ENCODE results near the gene ZNF436. TPM values are rescaled to one million over a fixed set of nuclear protein-coding genes. Genes with fewer than 3 reads are reported as not detected.

ZNF436 gene
- total and polyA plus RNA-seq, 2 experiments from 2014 or later: 0.23 to 1.0 TPM

GRCh38 chr1:23402286-23403037 lies 32.8 kb upstream of the ZNF436 start (continued):
- TF ChIP-seq ZNF462 (CRISPR knock-in tag; IDR thresholded peaks at IDR 0.05) (no peak), JUNB (IDR thresholded peaks at IDR 0.05; ENCODE audit: unreplicated experiment) (no peak), ETS1 (IDR thresholded peaks at IDR 0.05) (no peak), ZNF114 (CRISPR knock-in tag; IDR thresholded peaks at IDR 0.05) (no peak)

- no peak overlapping the region for H3K4me3 ChIP-seq
- Mint-ChIP-seq H3K27ac (no peak overlapping the region), H3K36me3 (ENCODE audit: low read depth) (no peaks in the 10 kb centered on the region), H3K9me3 (no peaks in the 10 kb centered on the region; the same call in 2 of the 3 replicates), H3K27me3 (ENCODE audit: insufficient read depth, low read depth, poor library complexity) (peaks cover 67% of the 10 kb centered on the region), H3K4me3 (no peak overlapping the region), H3K4me1 (peaks cover 2% of the 10 kb centered on the region)
- DNase-seq (ENCODE audit: low spot score): no peak
- no peaks in the 10 kb centered on the region for H3K79me2 ChIP-seq (replicated peaks; ENCODE audit: insufficient read depth)
- no peak overlapping the region for H3K27ac ChIP-seq (ENCODE audit: low read depth)
- no peak for ATAC-seq
- no peaks in the 10 kb centered on the region for H3K9me2 ChIP-seq (ENCODE audit: insufficient read depth)
- no peaks in the 10 kb centered on the region for H3K36me3 ChIP-seq (ENCODE audit: insufficient read depth)
- no peak overlapping the region for H2AFZ ChIP-seq
- no peaks in the 10 kb centered on the region for H3F3A ChIP-seq (replicated peaks; ENCODE audit: low read depth)
- H3K27me3 ChIP-seq (ENCODE audit: insufficient read depth): peaks cover 97% of the 10 kb centered on the region
- no peaks in the 10 kb centered on the region for H4K20me1 ChIP-seq (replicated peaks; ENCODE audit: insufficient read depth)
- H3K4me2 ChIP-seq: no peak overlapping the region
- no peaks in the 10 kb centered on the region for H3K4me1 ChIP-seq (ENCODE audit: insufficient read depth)
- TF ChIP-seq STAT1 (IDR thresholded peaks at IDR 0.05; ENCODE audit: unreplicated experiment) (no peak), ETS1 (IDR thresholded peaks at IDR 0.05) (no peak), EZH2 (IDR thresholded peaks at IDR 0.05; ENCODE audit: low read depth, unreplicated experiment) (no peak), POLR2AphosphoS5 (IDR thresholded peaks at IDR 0.05; ENCODE audit: low read depth) (no peak), ZNF114 (CRISPR knock-in tag; IDR thresholded peaks at IDR 0.05) (no peak), REST (IDR thresholded peaks at IDR 0.05; ENCODE audit: unreplicated experiment) (no peak), CREB1 (CRISPR knock-in tag; IDR thresholded peaks at IDR 0.05; ENCODE audit: low read depth) (no peak), CTCF (conservative IDR thresholded peaks at IDR 0.05; ENCODE audit: low read depth in 2 of 2) (no peak)
Observed at GRCh38 chr1:23401313-23401712, 31.7 kb upstream of the ZNF436 start.

All from GM23338 (cell line).